ENCODE results near the gene PLB1.

Gene PLB1

DNA sequence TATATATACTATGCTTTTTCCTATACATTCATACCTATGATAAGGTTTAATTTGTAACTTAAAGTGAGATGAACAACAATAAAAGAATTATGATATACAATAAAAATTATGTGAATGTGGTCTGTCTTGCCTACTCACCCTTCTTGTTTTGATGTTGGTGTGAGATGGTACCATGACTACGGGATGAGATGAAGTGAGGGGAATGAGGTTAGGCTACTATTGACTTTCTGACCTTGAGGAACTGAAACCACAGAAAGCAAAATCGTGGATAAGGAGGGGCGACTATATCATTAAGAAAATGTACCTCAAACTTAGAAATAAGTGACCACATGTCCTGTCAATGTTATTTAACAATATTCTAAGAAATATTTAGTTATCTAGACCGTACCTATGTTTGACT, 151.8 kb downstream of the PLB1 start:
- H3K4me3 ChIP-seq (ENCODE audit: low read depth, low read length) = no peak overlapping the region
- TF ChIP-seq, protein P1, sequence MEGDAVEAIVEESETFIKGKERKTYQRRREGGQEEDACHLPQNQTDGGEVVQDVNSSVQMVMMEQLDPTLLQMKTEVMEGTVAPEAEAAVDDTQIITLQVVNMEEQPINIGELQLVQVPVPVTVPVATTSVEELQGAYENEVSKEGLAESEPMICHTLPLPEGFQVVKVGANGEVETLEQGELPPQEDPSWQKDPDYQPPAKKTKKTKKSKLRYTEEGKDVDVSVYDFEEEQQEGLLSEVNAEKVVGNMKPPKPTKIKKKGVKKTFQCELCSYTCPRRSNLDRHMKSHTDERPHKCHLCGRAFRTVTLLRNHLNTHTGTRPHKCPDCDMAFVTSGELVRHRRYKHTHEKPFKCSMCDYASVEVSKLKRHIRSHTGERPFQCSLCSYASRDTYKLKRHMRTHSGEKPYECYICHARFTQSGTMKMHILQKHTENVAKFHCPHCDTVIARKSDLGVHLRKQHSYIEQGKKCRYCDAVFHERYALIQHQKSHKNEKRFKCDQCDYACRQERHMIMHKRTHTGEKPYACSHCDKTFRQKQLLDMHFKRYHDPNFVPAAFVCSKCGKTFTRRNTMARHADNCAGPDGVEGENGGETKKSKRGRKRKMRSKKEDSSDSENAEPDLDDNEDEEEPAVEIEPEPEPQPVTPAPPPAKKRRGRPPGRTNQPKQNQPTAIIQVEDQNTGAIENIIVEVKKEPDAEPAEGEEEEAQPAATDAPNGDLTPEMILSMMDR (IDR thresholded peaks at IDR 0.05; ENCODE audit: low read depth, low read length, missing control alignments) = no peak
- no peak for DNase-seq (ENCODE audit: low read depth)

DNA sequence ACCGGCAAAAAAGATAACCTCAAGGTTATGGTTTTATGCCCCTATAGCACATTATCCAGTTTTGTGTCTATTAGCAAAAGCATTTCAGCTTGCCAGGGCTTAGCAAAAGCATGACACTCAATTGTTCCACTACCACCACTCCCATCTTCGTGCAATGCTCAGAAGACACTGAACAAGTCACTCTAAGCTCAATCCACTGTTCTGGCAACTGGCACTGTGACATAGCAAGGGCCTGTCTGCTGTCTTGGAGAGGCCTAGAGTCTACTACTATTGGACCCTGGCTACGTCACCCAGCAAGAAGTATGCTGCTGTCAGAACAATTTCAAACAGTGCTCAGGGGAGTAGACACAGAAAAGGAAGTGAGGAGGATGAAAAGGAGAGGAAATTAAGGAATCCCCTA, 152.3 kb downstream of the PLB1 start:
- no peak for DNase-seq (ENCODE audit: low read depth)
- H3K4me3 ChIP-seq (ENCODE audit: low read depth, low read length) = no peak overlapping the region
- TF ChIP-seq, protein P1 (IDR thresholded peaks at IDR 0.05; ENCODE audit: low read depth, low read length, missing control alignments) = no peak

DNA sequence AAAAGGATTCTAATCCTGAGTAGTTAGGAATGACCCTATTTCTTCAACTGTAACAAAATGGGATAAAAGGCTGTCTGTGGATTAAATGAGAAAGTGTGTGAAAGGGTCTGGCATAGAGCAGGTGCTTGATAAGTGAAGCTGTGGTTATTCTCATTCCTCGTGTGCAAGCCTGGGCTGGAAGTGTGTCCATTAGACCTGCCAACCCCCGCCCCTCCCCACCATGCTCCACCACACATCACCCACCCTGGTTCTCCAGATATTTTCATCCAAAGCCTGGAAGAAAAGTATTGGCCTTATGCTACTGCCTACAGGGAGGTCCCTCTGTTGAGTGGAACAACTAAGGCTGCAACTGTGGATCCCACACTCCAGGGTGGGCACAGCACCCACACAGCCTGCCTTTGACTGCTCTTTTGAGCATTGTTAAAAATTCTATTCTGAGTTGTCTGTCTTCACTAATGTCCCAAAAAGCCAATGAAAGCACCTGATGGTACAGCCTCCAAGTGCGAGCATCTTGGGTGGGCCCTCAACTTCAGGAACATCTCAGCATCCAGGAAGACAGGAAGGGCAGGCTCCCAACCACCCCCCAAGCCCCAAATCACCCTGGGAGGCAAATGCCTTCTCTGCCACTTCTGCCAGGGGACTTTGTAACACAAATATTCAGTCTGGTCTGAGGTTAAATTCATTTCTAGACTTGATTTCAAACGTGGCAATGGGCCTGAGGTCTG, 153.0 kb downstream of the PLB1 start:
- no peak for DNase-seq (ENCODE audit: low read depth)
- TF ChIP-seq, protein P1 (IDR thresholded peaks at IDR 0.05; ENCODE audit: low read depth, low read length, missing control alignments) = no peak
- H3K4me3 ChIP-seq (ENCODE audit: low read depth, low read length) = no peak overlapping the region

DNA sequence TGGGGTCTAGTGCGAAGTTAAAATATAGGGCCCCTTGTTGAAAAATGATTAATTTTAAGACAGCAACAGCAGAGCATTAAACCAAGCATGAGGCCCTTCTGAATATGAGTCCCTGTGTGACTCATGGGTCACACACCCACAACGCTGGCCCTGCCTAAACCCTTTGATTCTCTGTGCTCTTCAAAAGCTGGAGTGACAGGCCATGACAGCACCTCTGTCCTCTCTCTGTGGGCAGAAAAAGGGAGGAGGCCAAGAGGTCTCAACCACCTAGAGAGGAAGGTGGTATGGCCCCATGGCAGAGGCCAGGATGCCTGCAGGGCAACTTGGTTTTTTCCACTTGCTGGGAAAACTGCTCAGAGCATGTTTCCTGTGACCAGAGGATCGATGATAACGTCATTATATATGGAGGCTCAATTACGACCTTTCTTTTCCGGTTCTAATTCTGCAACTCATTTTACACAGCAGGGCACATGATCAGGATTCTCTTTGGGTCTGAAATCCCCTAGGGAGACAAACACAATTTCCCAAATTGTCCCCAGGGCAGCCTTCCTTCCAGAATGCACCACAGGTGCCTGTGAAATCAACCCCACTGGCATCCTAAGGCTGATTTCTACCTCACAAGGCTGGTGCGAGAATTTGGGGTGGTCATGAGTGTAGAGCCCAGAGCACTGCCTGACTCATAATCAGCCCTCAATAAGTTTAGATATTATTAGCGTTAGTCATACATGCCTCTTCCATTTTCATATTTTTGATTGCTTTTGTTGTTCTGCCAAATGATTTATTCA, 153.8 kb downstream of the PLB1 start:
- H3K4me3 ChIP-seq (ENCODE audit: low read depth, low read length) = no peak overlapping the region
- TF ChIP-seq, protein P1 (IDR thresholded peaks at IDR 0.05; ENCODE audit: low read depth, low read length, missing control alignments) = no peak
- DNase-seq (ENCODE audit: low read depth) = no peak

DNA sequence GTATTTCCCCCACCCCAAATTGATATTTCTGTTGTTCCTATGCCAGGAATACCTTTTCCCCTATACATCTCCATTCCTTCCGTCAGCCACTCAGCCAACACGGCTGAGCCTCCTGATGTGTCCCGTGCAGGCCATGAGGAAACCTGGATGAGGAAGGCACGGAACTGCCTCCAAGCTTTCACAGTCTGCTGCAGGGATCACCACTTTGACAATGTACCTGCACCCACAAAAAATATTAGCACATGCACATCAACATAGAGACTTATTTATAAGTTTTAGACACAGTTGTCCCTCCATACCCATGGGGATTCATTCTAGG, 154.4 kb downstream of the PLB1 start:
- no peak for DNase-seq (ENCODE audit: low read depth)
- TF ChIP-seq, protein P1 (IDR thresholded peaks at IDR 0.05; ENCODE audit: low read depth, low read length, missing control alignments) = no peak

DNA sequence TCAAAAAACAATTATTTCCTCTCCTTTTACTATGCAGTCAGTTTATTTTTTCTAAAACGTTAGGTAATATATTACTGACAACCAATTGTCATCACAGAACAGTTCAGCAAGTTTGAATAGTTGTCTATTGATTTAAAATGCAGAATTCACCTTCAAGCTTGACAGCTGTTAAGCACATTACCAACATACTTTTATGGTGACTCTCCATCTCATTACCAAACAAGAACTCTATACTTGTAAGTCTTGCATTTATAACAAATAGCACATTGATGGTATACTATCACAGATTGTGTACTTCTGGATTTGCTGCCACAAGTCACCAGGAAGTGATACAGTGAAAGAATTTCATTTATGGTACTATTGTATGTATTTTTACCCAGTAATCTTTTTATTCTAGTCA, 156.4 kb downstream of the PLB1 start:
- TF ChIP-seq, protein P1 (IDR thresholded peaks at IDR 0.05; ENCODE audit: low read depth, low read length, missing control alignments) = no peak
- DNase-seq (ENCODE audit: low read depth) = no peak

More for the DNA sequence above, 154.4 kb downstream of the PLB1 start:
- H3K4me3 ChIP-seq (ENCODE audit: low read depth, low read length) = no peak overlapping the region

More for the DNA sequence above, 156.4 kb downstream of the PLB1 start:
- no peak overlapping the region for H3K4me3 ChIP-seq (ENCODE audit: low read depth, low read length)
